Prostate gland (tissue), 2 donors: ENCODE data around the gene TBL1X. TPM values are rescaled to one million over a fixed set of nuclear protein-coding genes. Genes with fewer than 3 reads are reported as not detected.

Experiments
- DNase-seq: peaks from one replicate; pipeline ENCODE4 v3.0.0-alpha.2; 2019; ENCODE audit warnings: low spot score
- H3K27ac ChIP-seq, 2 donors: fragments of 200-600 bp; sonication (generic); 2 replicates each; pipeline ENCODE4 v1.5.1; 2017 to 2019
- H3K27me3 ChIP-seq: fragments of 200-600 bp; sonication (generic); replicated peaks from 2 replicates; pipeline ENCODE4 v1.5.1; 2019; ENCODE audit not compliant: insufficient read depth
- H3K36me3 ChIP-seq, 2 donors: fragments of 200-600 bp; sonication (generic); 1 replicate in 1 of 2; 2 replicates in 1 of 2; pipeline versions ENCODE4 v1.5.1 to v1.8.1; 2017 to 2019
- H3K4me1 ChIP-seq: fragments of 200-600 bp; sonication (generic); replicated peaks from 2 replicates; pipeline ENCODE4 v1.5.1; 2019
- H3K4me3 ChIP-seq, 2 donors: fragments of 200-600 bp; sonication (generic); 2 replicates each; pipeline ENCODE4 v1.5.1; 2017 to 2019
- H3K9me3 ChIP-seq: fragments of 200-600 bp; sonication (generic); 2 replicates; pipeline ENCODE4 v1.5.1; 2017
- CTCF ChIP-seq, 4 experiments: fragments of 200-600 bp in 2 of 4; fragments of 450-650 bp in 2 of 4; sonication (generic) in 2 of 4; IDR thresholded peaks; 1 replicate in 3 of 4; 2 replicates in 1 of 4; pipeline ENCODE4 v1.5.1; 2016 to 2019; ENCODE audit warnings: antibody characterized with exemption in 4 of 4, mild to moderate bottlenecking in 2 of 4, moderate library complexity in 2 of 4
- POLR2A ChIP-seq: fragments of 450-650 bp; IDR thresholded peaks from one replicate; pipeline ENCODE4 v1.6.1; 2016; ENCODE audit warnings: antibody characterized with exemption, mild to moderate bottlenecking
- POLR2AphosphoS5 ChIP-seq: sonication (generic); formaldehyde crosslinking; IDR thresholded peaks from one replicate; pipeline ENCODE4 v1.6.1; 2017; ENCODE audit warnings: antibody characterized with exemption
- WGBS: methylation state at CpG from one replicate; pipeline ENCODE4 v1.1.5; 2018; 5-methylcytosine and 5-hydroxymethylcytosine counted together
- intact Hi-C: fragments of 100-400 bp; cut with DNase I; formaldehyde crosslinking; loops from one replicate; pipeline ENCODE4 v1.14.2; 2022
- total RNA-seq, 2 donors: library from RNA; depleted of rRNA; stranded (reverse); fragments of >200 nt; gene quantifications; one replicate each; pipeline ENCODE4 v1.1.0, GENCODE V29; 2016

The TBL1X gene
- total RNA-seq, 2 donors from 2014 or later, result 23.2 to 76.9 TPM

- no peak for TF ChIP-seq POLR2AphosphoS5
Measured at GRCh38 chrX:9558615-9559014, 93.8 kb downstream of the TBL1X start.

GRCh38 chrX:9560219-9560618 lies 95.4 kb downstream of the TBL1X start:
- Histone ChIP-seq H3K4me1 (no peaks in the 10 kb centered on the region), H3K9me3 (no peaks in the 10 kb centered on the region), H3K4me3 (no peak overlapping the region), H3K27ac (no peak overlapping the region), H3K36me3 (no peaks in the 10 kb centered on the region), H3K27me3 (no peaks in the 10 kb centered on the region)
- DNase-seq, result no peak
- intact Hi-C loops, result no loop called here
- no peak for TF ChIP-seq CTCF (IDR thresholded peaks at IDR 0.05)
- no peak for TF ChIP-seq POLR2A
- TF ChIP-seq POLR2AphosphoS5, result no peak
- WGBS, result 76% methylated on average over 4 of the region's 9 CpGs

More at GRCh38 chrX:9558615-9559014, 93.8 kb downstream of the TBL1X start:
- no peaks in the 10 kb centered on the region for H3K4me1 ChIP-seq
- no peak for DNase-seq
- H3K27me3 ChIP-seq, result no peaks in the 10 kb centered on the region
- intact Hi-C loops, result no loop called here
- no peak overlapping the region for H3K27ac ChIP-seq
- no peaks in the 10 kb centered on the region for H3K9me3 ChIP-seq
- 48% methylated on average over 4 of the region's 4 CpGs for WGBS
- no peak overlapping the region for H3K4me3 ChIP-seq
- H3K36me3 ChIP-seq, result no peaks in the 10 kb centered on the region

GRCh38 chrX:9561199-9561598 lies 96.3 kb downstream of the TBL1X start:
- Histone ChIP-seq H3K4me3 (no peak overlapping the region), H3K27ac (no peak overlapping the region), H3K27me3 (no peaks in the 10 kb centered on the region), H3K4me1 (no peaks in the 10 kb centered on the region), H3K36me3 (no peaks in the 10 kb centered on the region), H3K9me3 (no peaks in the 10 kb centered on the region)
- intact Hi-C loops, result no loop called here
- TF ChIP-seq POLR2A (no peak), CTCF (IDR thresholded peaks at IDR 0.05) (no peak), POLR2AphosphoS5 (no peak)
- DNase-seq, result no peak
- WGBS, result 95% methylated on average over 5 of the region's 5 CpGs

GRCh38 chrX:9562851-9563250 lies 98.0 kb downstream of the TBL1X start:
- no peak overlapping the region for H3K4me3 ChIP-seq
- no peak overlapping the region for H3K27ac ChIP-seq
- no peaks in the 10 kb centered on the region for H3K9me3 ChIP-seq
- WGBS, result 41% methylated on average over 8 of the region's 8 CpGs
- no peaks in the 10 kb centered on the region for H3K27me3 ChIP-seq
- peak; percentile 20 for DNase-seq
- no peaks in the 10 kb centered on the region for H3K4me1 ChIP-seq
- no peaks in the 10 kb centered on the region for H3K36me3 ChIP-seq
- no peak for TF ChIP-seq CTCF (IDR thresholded peaks at IDR 0.05)
- peak; percentile 40 for TF ChIP-seq POLR2AphosphoS5
- intact Hi-C loops, result no loop called here

GRCh38 chrX:9566150-9566621 lies 101.3 kb downstream of the TBL1X start:
- intact Hi-C loops, result no loop called here
- DNase-seq, result peak; percentile 34
- TF ChIP-seq CTCF (IDR thresholded peaks at IDR 0.05) (no peak), POLR2A (no peak), POLR2AphosphoS5 (no peak)
- Histone ChIP-seq H3K9me3 (no peaks in the 10 kb centered on the region), H3K36me3 (no peaks in the 10 kb centered on the region), H3K27ac (no peak overlapping the region), H3K4me3 (no peak overlapping the region), H3K4me1 (no peaks in the 10 kb centered on the region), H3K27me3 (no peaks in the 10 kb centered on the region)
- WGBS, result 20% methylated on average over 6 of the region's 6 CpGs
